NCI-H82 (cell line): Measurements from ENCODE around the gene ZKSCAN4.

ENCODE experiments used
- DNase-seq: peaks from one replicate; lab custom pipeline; 2025; lab: John Stamatoyannopoulos, UW

ZKSCAN4 gene

GRCh38 chr6:28248916-28249315, 3.2 kb downstream of the ZKSCAN4 start:
- DNase-seq: no peak

- no peak for DNase-seq
Observed at GRCh38 chr6:28245206-28245941, 6.7 kb downstream of the ZKSCAN4 start.

- DNase-seq: no peak
Observed at GRCh38 chr6:28243946-28244345, 8.1 kb downstream of the ZKSCAN4 start.

GRCh38 chr6:28240471-28240870, 11.6 kb downstream of the ZKSCAN4 start:
- no peak for DNase-seq

- no peak for DNase-seq
Observed at GRCh38 chr6:28239636-28240035, 12.4 kb downstream of the ZKSCAN4 start.

GRCh38 chr6:28235912-28236452, 16.1 kb downstream of the ZKSCAN4 start:
- no peak for DNase-seq

GRCh38 chr6:28232785-28233184, 19.3 kb downstream of the ZKSCAN4 start:
- DNase-seq: no peak

- no peak for DNase-seq
Observed at GRCh38 chr6:28226460-28226859, 25.6 kb downstream of the ZKSCAN4 start.

- DNase-seq: peak; percentile 92
Observed at GRCh38 chr6:28225056-28225834, 26.8 kb downstream of the ZKSCAN4 start, which contains the start of gene ZSCAN9. TSS of gene ZSCAN9 (plus strand) at chr6:28225275. CDS start at chr6:28227085, 1,810 bp downstream.

- DNase-seq: peak; percentile 2
Observed at GRCh38 chr6:28224131-28225055, 27.7 kb downstream of the ZKSCAN4 start.

GRCh38 chr6:28220257-28221133, 31.6 kb downstream of the ZKSCAN4 start:
- DNase-seq: no peak

- DNase-seq: peak; percentile 78
Observed at GRCh38 chr6:28218312-28219248, 33.5 kb downstream of the ZKSCAN4 start.

- no peak for DNase-seq
Observed at GRCh38 chr6:28217890-28218289, 34.2 kb downstream of the ZKSCAN4 start.

- DNase-seq: peak; percentile 2
Observed at GRCh38 chr6:28215425-28215824, 36.6 kb downstream of the ZKSCAN4 start.

GRCh38 chr6:28213213-28213523, 38.9 kb downstream of the ZKSCAN4 start:
- no peak for DNase-seq

- peak; percentile 76 for DNase-seq
Observed at GRCh38 chr6:28212510-28213212, 39.4 kb downstream of the ZKSCAN4 start.

GRCh38 chr6:28211840-28212509, 40.1 kb downstream of the ZKSCAN4 start:
- DNase-seq: no peak

GRCh38 chr6:28209753-28210535, 42.1 kb downstream of the ZKSCAN4 start:
- DNase-seq: peak; percentile 15
